GM12878 (cell line): Measurements from ENCODE around the gene PUM2. TPM values are rescaled to one million over a fixed set of nuclear protein-coding genes. Genes with fewer than 3 reads are reported as not detected.

Source experiments
- ATAC-seq: fragments of 200-7000 bp; cut with Tn5 transposase; 3 replicates; pipeline ENCODE4 v1.9.1; 2020; ENCODE audit warnings: mild to moderate bottlenecking, moderate library complexity
- BruUV-seq: library from RNA; stranded (reverse); fragments of 400-500 nt; replicated peaks from 2 replicates; lab custom pipeline; 2021; lab: Mats Ljungman, UMichigan
- CTCF ChIA-PET: fragments of 300-600 bp; sonication (Branson Sonifier 250); formaldehyde crosslinking; extraction: SDS; loops from one replicate; lab custom pipeline; 2021; ENCODE audit warnings: inconsistent platforms; lab: Yijun Ruan, JAX
- POLR2A ChIA-PET: fragments of 350-600 bp; formaldehyde crosslinking; extraction: SDS; loops from one replicate; lab custom pipeline; 2021; ENCODE audit warnings: inconsistent platforms; lab: Charles Lee
- RAD21 ChIA-PET: fragments of 300-600 bp; sonication (Branson Sonifier 250); formaldehyde crosslinking; loops from one replicate; lab custom pipeline; 2023; ENCODE audit warnings: antibody characterized with exemption; ENCODE audit not compliant: unreplicated experiment; lab: Charles Lee
- SMC1A ChIA-PET: fragments of 300-600 bp; sonication (Branson Sonifier 250); formaldehyde crosslinking; loops from one replicate; lab custom pipeline; 2023; ENCODE audit not compliant: unreplicated experiment, uncharacterized antibody; lab: Charles Lee
- DNase-seq: peaks from one replicate; pipeline ENCODE4 v3.0.0-alpha.2; 2011; ENCODE audit warnings: low read depth, low spot score
- FAIRE-seq: peaks from 3 replicates; lab custom pipeline; 2011; peaks lifted over from hg19 to GRCh38; lab: Jason Lieb, UNC
- H2AFZ ChIP-seq: 2 replicates; pipeline ENCODE4 v1.6.0; 2011; ENCODE audit warnings: low read depth, low read length, control low read depth; ENCODE audit not compliant: control insufficient read depth
- H3K27ac ChIP-seq: 2 replicates; pipeline ENCODE4 v1.5.1; 2011; ENCODE audit warnings: control low read depth; ENCODE audit not compliant: control insufficient read depth, insufficient read depth
- H3K27me3 ChIP-seq, 2 experiments: replicated peaks in 1 of 2; 2 replicates each; pipeline versions ENCODE4 v1.6.0 to v1.6.1; 2011; ENCODE audit warnings: low read length in 1 of 2; ENCODE audit not compliant: control insufficient read depth in 2 of 2, insufficient read depth in 2 of 2
- H3K36me3 ChIP-seq, 2 experiments: 2 replicates each; pipeline ENCODE4 v1.5.1; 2011; ENCODE audit warnings: low read length in 1 of 2; ENCODE audit not compliant: control insufficient read depth in 2 of 2, insufficient read depth in 2 of 2
- H3K4me1 ChIP-seq: 2 replicates; pipeline ENCODE4 v1.6.1; 2011; ENCODE audit warnings: mild to moderate bottlenecking, low read length, moderate library complexity, mixed read lengths; ENCODE audit not compliant: control insufficient read depth, insufficient read depth
- H3K4me2 ChIP-seq: 2 replicates; pipeline ENCODE4 v1.6.0; 2011; ENCODE audit warnings: control low read depth; ENCODE audit not compliant: control insufficient read depth, insufficient read depth
- H3K4me3 ChIP-seq: fragments of 200-600 bp; sonication (generic); 2 replicates; pipeline ENCODE4 v1.5.1; 2016
- H3K79me2 ChIP-seq: 2 replicates; pipeline ENCODE4 v1.6.0; 2011; ENCODE audit warnings: low read length; ENCODE audit not compliant: control insufficient read depth, insufficient read depth
- H3K9ac ChIP-seq: 2 replicates; pipeline ENCODE4 v1.8.0; 2011; ENCODE audit warnings: low read length, control low read depth, mixed read lengths; ENCODE audit not compliant: control insufficient read depth, insufficient read depth
- H3K9me3 ChIP-seq: replicated peaks from 3 replicates; pipeline ENCODE4 v1.5.1; 2011; ENCODE audit warnings: mild to moderate bottlenecking, low read length; ENCODE audit not compliant: control insufficient read depth, insufficient read depth
- H4K20me1 ChIP-seq: 2 replicates; pipeline ENCODE4 v1.6.0; 2011; ENCODE audit not compliant: control insufficient read depth, insufficient read depth
- ATF7 ChIP-seq: fragments of 450-650 bp; IDR thresholded peaks from 2 replicates; pipeline ENCODE4 v1.6.1; 2016; ENCODE audit warnings: low read depth, mild to moderate bottlenecking
- CUX1 ChIP-seq: IDR thresholded peaks from 2 replicates; pipeline ENCODE4 v1.6.1; 2012; ENCODE audit warnings: improper control_type of control experiment, low read depth, low read length; ENCODE audit not compliant: insufficient replicate concordance
- E2F4 ChIP-seq: IDR thresholded peaks from 2 replicates; pipeline ENCODE4 v1.6.1; 2012; ENCODE audit warnings: low read depth, low read length, improper control_type of control experiment
- IKZF1 ChIP-seq: fragments of 450-650 bp; conservative IDR thresholded peaks from 2 replicates; pipeline ENCODE4 v1.6.1; 2017; ENCODE audit warnings: antibody characterized with exemption, mild to moderate bottlenecking
- IKZF2 ChIP-seq, 2 experiments: fragments of 450-650 bp; IDR thresholded peaks; 2 replicates each; pipeline ENCODE4 v1.6.1; 2017; ENCODE audit warnings: mild to moderate bottlenecking in 2 of 2, moderate library complexity in 2 of 2
- SMC3 ChIP-seq: IDR thresholded peaks from 2 replicates; pipeline ENCODE4 v1.6.1; 2011; ENCODE audit warnings: low read length, improper control_type of control experiment, borderline replicate concordance
- WGBS: methylation state at CpG from one replicate; pipeline ENCODE4 v1.1.6; 2016; ENCODE audit warnings: low lambda C conversion rate; ENCODE audit not compliant: insufficient replicate concordance, insufficient coverage; ENCODE audit errors: missing lambda C conversion rate; 5-methylcytosine and 5-hydroxymethylcytosine counted together
- in situ Hi-C: fragments of 300-500 bp; cut with MboI; formaldehyde crosslinking; loops from 9 replicates; pipeline ENCODE4 v1.14.3; 2018; ENCODE audit warnings: mixed read lengths
- intact Hi-C: fragments of 100-400 bp; cut with micrococcal nuclease; formaldehyde crosslinking; loops from one replicate; pipeline ENCODE4 v1.14.2; 2022; ENCODE audit not compliant: unreplicated experiment
- polyA plus RNA-seq, 11 experiments: library from polyadenylated mRNA; depleted of rRNA in 4 of 11; unstranded in 6 of 11; stranded (reverse) in 5 of 11; fragments of >200 nt; fragmentation: Nextera tagmentation in 4 of 11; fragmentation: Illumina TruSeq in 1 of 11; extraction: Ambion mirVana in 4 of 11; extraction: Trizol in 1 of 11; gene quantifications; 1 replicate in 1 of 11; 2 replicates in 10 of 11; pipeline versions ENCODE4 v1.2.1 to v1.2.3, GENCODE V29; 2011 to 2016; ENCODE audit warnings: inconsistent platforms in 2 of 11, missing spikeins in 2 of 11, low read depth in 1 of 11
- total RNA-seq, 4 experiments: library from RNA; depleted of rRNA in 3 of 4; stranded (reverse); fragments of >200 nt in 3 of 4; fragmentation: Illumina TruSeq in 1 of 4; extraction: Trizol in 1 of 4; gene quantifications; 2 replicates each; pipeline versions ENCODE4 v1.2.1 to v1.2.3, GENCODE V29; 2013 to 2021

The PUM2 gene
- total and polyA plus RNA-seq, 10 of the 15 experiments (the other 5 are each of a cell fraction or from before 2014, with no cell fraction given), result 14.5 to 87.6 (median 29.4) TPM

GRCh38 chr2:20236496-20236895 lies 114.1 kb downstream of the PUM2 start:
- H3K4me3 ChIP-seq, result no peak overlapping the region
- no peak overlapping the region for H3K27ac ChIP-seq
- no peaks in the 10 kb centered on the region for H3K79me2 ChIP-seq
- ChIA-PET POLR2A (no interaction called here), CTCF (no interaction called here), SMC1A (interaction anchor here (0.8 kb wide), 1 partner anchor 158 kb away, joined by 3 read pairs; no protein-coding TSS in a partner anchor), RAD21 (no interaction called here)
- intact Hi-C loops, result no loop called here
- no peak overlapping the region for H2AFZ ChIP-seq
- H3K27me3 ChIP-seq, result no peaks in the 10 kb centered on the region
- no peaks in the 10 kb centered on the region for H3K36me3 ChIP-seq
- no peak overlapping the region for H3K4me2 ChIP-seq
- ATAC-seq, result no peak; the same call in 2 of the 3 replicates
- 66% methylated on average over 5 of the region's 5 CpGs for WGBS
- no peak for DNase-seq
- no peaks in the 10 kb centered on the region; the same call in 2 of the 3 replicates for H3K9me3 ChIP-seq
- no peak for FAIRE-seq
- TF ChIP-seq CUX1 (no peak), IKZF2 (IDR thresholded peaks at IDR 0.05) (no peak), SMC3 (no peak), IKZF1 (no peak), ATF7 (no peak), E2F4 (no peak)
- H3K4me1 ChIP-seq, result no peaks in the 10 kb centered on the region
- in situ Hi-C loops, result no loop called here
- no peak overlapping the region for H3K9ac ChIP-seq
- no peaks in the 10 kb centered on the region for H4K20me1 ChIP-seq
- BruUV-seq, result no TSS peak
